ENCODE results near the gene GPAT3.
"Not testable (repeated sequence)": the region's sequence is repeated elsewhere in the genome, so short reads cannot be mapped to it uniquely, and the experiment has no call there.

GPAT3 gene

GRCh38 chr4:83552083-83552482, 16.2 kb downstream of the GPAT3 start:
- no peak for DNase-seq (ENCODE audit: low read depth)

DNA sequence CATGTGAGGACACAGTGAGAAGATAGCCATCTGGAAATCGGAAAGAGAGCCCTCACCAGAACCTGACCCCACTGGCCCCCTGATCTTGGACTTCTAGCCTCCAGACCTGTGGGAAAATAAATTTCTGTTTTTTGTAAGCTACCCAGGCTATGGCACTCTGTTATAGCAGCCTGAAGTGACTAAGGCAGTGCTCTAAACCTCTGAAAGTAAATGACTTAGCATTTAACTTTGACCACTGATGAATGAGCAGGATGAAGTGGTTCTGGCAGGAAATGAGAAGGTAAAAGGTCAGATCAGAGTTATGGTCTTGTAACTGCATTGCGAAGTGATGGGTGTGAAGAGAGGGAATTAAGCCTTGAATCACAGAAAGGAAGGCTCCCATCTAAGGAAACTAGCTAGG, 17.0 kb downstream of the GPAT3 start:
- no peak for DNase-seq (ENCODE audit: low read depth)

GRCh38 chr4:83556006-83556707, 20.2 kb downstream of the GPAT3 start:
- DNase-seq (ENCODE audit: low read depth), result no peak

- no peak for DNase-seq (ENCODE audit: low read depth)
These were observed 20.9 kb downstream of the GPAT3 start for GRCh38 chr4:83556816-83557215.

GRCh38 chr4:83558059-83558653, 22.2 kb downstream of the GPAT3 start:
- no peak for DNase-seq (ENCODE audit: low read depth)

DNA sequence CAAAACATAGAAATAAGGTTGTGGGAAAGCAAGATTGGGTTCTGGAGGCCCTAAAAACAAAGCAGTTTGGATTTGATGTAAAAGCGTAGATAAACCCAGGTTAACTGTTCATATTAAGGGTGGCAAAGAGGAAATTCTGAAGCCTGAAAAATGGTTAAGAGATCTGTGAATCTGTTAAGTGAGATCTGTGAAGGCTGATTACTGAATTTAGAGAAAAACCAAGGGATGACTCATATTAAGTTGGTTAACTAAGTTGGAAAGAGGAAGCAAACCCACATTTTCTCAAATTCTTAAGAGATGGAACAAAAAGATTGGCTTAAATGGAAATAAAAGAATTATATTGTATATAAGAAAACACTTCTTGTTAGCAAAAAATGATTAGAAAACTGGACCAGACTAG, 22.8 kb downstream of the GPAT3 start:
- no peak for DNase-seq (ENCODE audit: low read depth)

DNA sequence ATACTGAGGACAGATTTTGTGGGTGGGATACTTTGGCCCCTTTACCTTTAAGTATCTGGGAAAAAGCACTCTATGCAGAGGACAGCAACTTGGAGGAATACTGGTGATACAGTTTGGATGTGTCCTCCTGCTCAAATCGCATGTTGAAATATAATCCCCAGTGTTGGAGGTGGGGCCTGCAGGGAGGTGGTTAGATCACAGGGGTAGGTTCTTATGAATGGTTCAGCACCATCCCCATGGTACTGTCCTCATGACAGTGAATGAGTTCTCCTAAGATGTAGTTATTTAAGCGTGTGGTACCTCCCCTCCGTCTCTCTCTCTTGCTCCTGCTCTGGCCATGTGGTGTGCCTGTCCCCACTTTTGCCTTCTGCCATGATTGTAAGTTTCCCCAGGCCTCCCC, 24.6 kb downstream of the GPAT3 start:
- no peak for DNase-seq (ENCODE audit: low read depth)

- DNase-seq (ENCODE audit: low read depth), result no peak
These were observed 25.5 kb downstream of the GPAT3 start for GRCh38 chr4:83561381-83561780.

DNA sequence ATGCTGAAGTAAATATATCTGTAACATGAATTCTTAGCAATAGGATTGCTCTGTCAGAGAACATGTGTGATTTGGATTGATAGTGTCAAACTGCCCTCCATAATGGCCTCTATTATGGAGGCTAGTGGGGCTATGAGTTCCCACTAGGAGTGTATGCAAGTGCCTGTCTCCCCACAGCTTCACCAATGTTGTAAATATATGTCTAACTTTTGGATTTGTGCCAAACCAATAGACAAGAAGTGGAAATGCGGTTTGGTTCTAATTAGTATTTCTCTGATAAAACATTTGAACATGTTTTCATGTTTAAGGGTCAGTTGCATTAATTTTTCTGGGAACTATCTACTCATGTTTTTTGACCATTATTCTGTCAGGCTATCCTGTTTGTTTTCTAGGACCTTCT, 28.1 kb downstream of the GPAT3 start:
- no peak for DNase-seq (ENCODE audit: low read depth)

DNA sequence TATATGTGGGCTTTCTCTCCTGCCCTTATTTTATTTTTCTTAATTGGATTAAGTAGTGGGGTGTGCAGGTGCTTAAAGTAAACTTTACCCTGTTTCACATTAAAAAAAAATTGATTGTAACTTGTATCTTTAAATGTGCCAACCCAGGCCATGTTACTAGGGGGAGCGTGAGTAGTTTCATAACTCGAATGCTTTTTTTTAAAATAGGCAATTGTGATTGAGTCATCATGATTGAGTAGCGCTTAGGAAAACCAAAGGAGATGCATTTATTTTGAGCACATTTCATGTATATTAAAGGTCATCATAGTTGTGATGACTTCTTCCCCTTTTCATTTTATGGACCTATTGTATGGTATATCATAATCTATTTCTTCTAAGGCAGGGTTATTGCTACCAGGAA, 32.2 kb downstream of the GPAT3 start:
- DNase-seq (ENCODE audit: low read depth), result no peak

DNA sequence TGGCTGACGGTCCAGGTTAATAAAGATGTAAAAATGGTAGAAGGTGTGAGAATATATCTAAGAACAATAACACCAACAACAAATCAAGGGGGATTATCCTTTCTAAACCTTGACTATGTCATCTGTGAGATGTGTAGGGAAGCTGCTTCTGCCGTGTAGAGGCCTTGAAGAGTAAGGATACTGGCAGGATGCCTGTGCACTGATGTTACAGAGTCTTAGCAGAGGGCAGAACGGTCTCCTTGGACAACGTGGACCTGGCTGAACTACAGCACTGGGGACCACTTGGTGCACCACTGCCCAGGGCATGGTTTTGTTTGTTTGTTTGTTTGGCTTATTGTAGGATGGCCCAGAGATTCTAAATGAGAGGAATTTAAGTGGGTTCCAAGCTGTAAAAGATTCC, 33.5 kb downstream of the GPAT3 start:
- DNase-seq (ENCODE audit: low read depth), result no peak

DNA sequence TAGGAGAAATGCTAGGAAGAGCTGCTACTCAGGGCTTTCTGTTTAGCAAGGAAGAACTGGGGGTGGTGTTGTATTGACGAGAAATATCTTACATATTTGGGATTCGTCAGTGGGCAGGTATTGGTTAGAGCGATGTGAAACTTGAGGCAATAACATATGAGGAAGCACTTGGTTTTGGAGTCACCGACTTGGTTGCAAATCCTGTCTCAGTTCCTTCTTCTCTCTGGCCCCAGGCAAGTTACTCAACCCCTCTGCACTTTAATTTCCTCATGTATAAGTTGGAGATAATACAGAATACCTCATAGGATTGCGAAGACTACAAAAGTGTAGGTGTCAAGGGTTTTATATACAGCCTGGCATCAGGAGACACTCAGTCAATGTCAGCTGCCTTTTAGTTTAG, 34.1 kb downstream of the GPAT3 start:
- DNase-seq (ENCODE audit: low read depth), result no peak

DNA sequence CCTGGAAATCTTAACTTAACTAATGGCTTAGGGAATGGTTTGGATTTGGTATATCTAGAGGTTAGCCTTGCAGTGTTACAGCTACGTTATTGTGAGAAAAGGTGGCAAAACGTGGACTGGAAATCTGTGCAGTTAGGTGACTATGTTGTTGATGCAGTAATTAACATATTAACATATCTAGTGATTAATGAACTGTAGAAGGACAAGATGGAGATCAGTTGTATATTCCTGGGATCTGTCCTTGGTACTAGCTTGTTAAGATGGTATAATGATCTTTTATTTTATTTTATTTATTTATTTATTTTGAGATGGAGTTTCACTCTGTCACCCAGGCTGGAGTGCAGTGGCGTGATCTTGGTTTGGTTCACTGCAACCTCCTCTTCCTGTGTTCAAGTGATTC, 36.9 kb downstream of the GPAT3 start:
- no peak for DNase-seq (ENCODE audit: low read depth)

DNA sequence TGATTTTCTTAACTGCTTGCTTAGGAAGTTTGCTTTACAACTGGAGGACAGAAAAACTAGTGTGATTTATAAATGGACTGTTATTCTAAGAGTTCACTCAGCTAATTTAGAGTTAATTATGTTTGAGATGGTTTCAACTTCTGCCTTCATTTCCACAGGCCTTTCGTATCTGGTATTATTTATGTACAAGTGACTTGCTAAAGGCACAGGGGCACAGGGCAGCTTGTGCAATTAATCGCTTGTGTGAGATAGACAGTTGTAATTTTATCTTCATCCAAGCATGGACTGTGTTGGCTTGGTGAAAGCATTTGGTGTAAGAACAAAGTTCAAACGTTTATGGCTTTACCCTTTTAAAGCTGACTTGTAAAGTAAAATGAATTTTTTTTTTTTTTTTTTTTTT, 38.3 kb downstream of the GPAT3 start:
- no peak for DNase-seq (ENCODE audit: low read depth)

GRCh38 chr4:83576237-83576636, 40.3 kb downstream of the GPAT3 start:
- not testable (repeated sequence) for DNase-seq (ENCODE audit: low read depth)

DNA sequence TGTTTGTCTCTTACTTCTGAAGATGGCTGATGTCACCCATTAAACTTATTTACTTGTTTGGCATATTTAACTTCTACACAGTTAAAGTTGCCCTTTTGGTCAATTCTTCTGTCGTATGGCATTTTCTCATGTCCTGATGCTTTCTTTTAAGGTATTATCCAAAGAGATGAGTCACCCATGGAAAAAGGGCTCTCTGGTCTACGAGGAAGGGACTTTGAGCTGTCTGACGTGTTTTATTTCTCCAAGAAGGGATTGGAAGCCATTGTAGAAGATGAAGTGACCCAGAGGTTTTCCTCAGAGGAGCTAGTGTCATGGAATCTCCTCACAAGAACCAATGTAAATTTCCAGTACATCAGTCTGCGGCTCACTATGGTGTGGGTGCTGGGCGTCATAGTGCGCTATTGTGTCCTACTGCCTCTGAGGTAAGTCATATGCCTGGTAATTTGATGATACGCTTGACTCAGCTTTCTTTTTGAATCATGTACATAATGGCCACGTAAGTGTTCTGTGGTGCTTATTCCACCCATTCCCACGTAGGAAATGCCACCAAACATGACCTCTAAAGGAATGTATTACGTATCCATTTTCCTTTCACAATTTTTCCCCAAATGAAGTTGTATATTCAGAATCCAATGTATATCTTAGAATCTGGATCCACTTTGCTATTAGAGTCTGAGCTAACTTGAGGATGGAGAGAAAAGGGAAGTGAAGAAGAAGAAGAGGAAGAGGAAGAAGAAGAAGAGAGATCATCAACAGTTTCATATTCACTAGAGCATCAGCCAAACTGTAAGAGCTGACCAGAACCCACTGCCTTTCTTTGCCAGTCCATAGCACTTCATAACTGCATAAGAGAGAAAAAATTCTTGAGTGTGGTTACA, 45.7 kb downstream of the GPAT3 start:
- no peak for DNase-seq (ENCODE audit: low read depth)

GRCh38 chr4:83582289-83582785, 46.4 kb downstream of the GPAT3 start:
- DNase-seq (ENCODE audit: low read depth), result no peak

DNA sequence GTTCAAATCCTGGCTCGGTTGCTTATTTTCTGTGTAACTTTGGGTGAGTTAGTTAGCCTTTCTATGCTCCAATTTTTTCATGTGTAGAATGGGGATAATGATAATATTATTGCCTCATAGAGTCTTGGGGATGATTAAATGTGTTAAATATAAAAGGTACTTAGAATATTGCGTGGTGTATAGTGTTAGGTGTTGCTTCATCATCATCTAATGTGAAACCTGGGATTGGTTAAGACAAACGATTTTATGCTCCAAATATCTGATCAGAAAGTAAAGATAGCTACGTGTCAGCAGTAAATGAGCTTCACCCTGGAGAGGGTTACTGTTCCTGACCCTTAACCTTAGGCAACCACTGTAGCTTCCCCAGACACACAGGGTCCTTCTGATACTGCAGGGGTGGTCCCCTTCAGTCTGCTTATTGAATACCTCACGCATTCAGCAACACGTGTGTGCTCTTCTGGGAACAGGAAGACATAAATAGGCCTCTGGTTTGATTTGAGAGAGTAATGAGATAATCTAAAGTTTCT, 50.1 kb downstream of the GPAT3 start:
- DNase-seq (ENCODE audit: low read depth), result no peak

DNA sequence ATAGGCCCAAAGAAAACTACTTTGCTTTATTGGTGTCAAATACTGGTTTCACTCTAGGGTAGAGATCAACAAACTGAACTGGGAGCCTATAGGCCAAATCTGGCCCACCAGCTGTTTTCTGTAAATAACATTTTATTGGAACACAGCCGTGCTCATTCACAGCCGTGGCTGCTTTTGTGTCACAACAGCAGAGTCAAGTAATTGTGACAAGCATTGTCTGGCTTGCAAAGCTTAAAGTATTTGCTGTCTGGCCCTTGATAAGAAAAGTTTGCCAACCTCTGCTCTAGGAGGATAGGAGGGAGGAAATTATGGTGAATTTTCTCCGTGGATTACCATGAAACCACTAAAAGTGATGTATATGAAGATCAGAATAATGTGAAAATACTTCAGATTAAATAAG, 53.4 kb downstream of the GPAT3 start:
- DNase-seq (ENCODE audit: low read depth), result no peak

DNA sequence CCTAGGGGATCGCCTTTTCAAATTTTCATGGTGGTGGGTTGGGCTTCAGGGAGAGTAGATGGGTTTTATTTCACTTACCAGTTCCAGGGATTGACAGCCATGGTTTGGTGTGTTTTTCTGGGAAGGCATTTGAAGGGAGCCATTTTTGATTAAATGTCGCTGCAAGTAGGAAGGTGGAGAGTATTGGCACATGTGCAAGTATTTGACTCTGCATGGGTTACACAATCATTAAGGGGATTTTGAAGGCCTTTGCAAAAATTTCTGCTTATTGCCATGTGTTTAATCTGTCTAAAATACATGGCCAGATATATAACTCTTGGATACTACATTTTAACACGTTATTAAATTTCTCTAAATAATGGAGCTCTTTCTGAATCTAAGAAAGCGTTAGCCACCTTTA, 55.1 kb downstream of the GPAT3 start:
- DNase-seq (ENCODE audit: low read depth), result no peak

DNA sequence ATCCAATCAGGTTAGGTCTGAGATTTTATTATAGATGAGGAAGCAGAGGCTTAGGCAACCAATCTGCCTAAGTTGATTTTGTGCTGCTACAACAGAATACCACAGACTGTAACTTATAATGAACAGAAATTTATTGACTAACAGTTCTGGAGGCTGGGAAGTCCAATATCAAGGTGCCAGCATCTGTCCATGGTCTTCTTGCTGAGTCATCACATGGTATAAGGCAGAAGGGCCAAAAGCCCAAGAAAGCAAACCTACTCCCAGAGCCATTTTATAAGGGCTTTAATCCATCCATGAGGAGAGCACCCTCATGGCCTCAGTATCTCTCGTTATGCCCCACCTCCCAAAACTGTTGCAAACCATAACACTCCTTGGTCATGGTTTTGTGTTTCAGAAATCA, 55.8 kb downstream of the GPAT3 start:
- no peak for DNase-seq (ENCODE audit: low read depth)

GRCh38 chr4:83599183-83599582, 63.3 kb downstream of the GPAT3 start:
- no peak for DNase-seq (ENCODE audit: low read depth)

DNA sequence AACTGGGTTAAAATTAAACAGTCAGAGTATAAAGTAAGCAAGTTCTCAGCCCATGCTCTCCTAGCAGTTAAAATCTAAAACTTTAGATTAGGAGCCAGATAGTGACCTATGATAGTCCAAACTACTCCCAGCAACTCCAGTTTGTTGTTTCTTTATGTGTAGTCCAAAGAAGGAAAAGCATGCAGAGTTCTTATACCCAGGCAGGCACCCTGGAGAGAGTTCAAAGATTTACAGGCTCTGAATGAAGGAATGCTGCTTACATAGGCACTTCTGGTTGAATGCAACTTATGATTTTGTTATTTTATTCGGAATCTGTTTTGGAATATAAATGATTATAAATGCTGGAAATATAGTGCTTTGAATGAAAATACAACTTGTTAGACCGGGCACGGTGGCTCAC, 67.2 kb downstream of the GPAT3 start:
- no peak for DNase-seq (ENCODE audit: low read depth)

Data from stimulated activated CD8-positive, alpha-beta memory T cell treated with anti-CD3 and anti-CD28 coated beads, Interleukin-15, amount 100 ng/mL, for 24 hours (primary cell).